K562 treated with DMSO at 1 percent for 12 hours (cell line): ENCODE results near the gene CXCL6. TPM values are rescaled to one million over a fixed set of nuclear protein-coding genes. Genes with fewer than 3 reads are reported as not detected.

Source experiments
- total RNA-seq: library from RNA; unstranded; fragments of 300-600 nt; gene quantifications from 2 replicates; pipeline ENCODE4 v1.2.3, GENCODE V29; 2022; ENCODE audit not compliant: insufficient read depth

CXCL6 gene
- total RNA-seq, result not detected in 2 replicates

DNA sequence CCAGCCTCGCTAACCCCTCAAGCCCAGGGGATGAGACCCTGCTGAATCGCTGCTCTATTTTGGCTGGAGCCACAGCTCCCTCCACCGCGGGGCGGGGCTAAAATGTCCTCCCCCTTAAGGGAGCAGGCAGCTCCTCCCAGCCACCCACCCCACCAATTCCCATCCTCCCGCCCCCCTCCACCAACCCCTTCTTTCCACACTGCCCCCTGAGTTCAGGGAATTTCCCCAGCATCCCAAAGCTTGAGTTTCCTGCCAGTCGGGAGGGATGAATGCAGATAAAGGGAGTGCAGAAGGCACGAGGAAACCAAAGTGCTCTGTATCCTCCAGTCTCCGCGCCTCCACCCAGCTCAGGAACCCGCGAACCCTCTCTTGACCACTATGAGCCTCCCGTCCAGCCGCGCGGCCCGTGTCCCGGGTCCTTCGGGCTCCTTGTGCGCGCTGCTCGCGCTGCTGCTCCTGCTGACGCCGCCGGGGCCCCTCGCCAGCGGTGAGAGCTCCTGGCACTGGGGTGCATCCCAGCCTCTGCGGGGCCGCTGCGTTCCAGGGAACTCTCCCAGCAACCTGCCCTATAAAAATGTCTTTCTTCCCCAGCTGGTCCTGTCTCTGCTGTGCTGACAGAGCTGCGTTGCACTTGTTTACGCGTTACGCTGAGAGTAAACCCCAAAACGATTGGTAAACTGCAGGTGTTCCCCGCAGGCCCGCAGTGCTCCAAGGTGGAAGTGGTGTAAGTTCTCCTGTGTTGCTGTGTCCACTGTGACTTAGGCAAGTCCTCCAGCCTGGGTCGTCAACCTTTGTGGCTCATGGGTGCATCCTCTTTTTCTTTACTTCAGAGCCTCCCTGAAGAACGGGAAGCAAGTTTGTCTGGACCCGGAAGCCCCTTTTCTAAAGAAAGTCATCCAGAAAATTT is at the start of gene CXCL6:
Gene CXCL6 (plus strand): TSS at position 306 of the 907 bp plus-strand sequence. CDS start 73 bp downstream, at position 379.

GRCh38 chr4:73853246-73853704 is 16.8 kb downstream of the CXCL6 start, which contains the start of gene PF4V1:
Gene PF4V1 (plus strand): TSS chr4:73853296. CDS start chr4:73853363, 67 bp downstream.

GRCh38 chr4:73869130-73870055 is 32.9 kb downstream of the CXCL6 start, which contains the start of gene CXCL1:
Gene CXCL1 (plus strand): TSS chr4:73869393. CDS start chr4:73869471, 78 bp downstream.

Other genes starting within 250 kb of the CXCL6 start
- 0.77 TPM in 1 of 2 replicates, not detected in the other for gene RASSF6, start 216.2 kb upstream of the CXCL6 start, total RNA-seq
- 6.2 and 12.4 TPM in 2 replicates for gene CXCL8, start 96.1 kb upstream of the CXCL6 start, total RNA-seq
- not detected in 2 replicates for gene PF4V1, start 16.6 kb downstream of the CXCL6 start, total RNA-seq
- gene CXCL1, start 32.7 kb downstream of the CXCL6 start, total RNA-seq, result 1.6 and 6.2 TPM in 2 replicates
- not detected in 2 replicates for gene PF4, start 145.3 kb downstream of the CXCL6 start, total RNA-seq
- not detected in 2 replicates for gene PPBP, start 151.5 kb downstream of the CXCL6 start, total RNA-seq
- not detected in 2 replicates for gene CXCL5, start 162.0 kb downstream of the CXCL6 start, total RNA-seq
- gene CXCL3, start 202.0 kb downstream of the CXCL6 start, total RNA-seq, result 18.4 and 19.2 TPM in 2 replicates